A549 treated with dexamethasone at 1 μM for 4 hours (cell line): ENCODE measurements around the gene SMIM3. TPM values are rescaled to one million over a fixed set of nuclear protein-coding genes. Genes with fewer than 3 reads are reported as not detected.

ENCODE experiments used
- total RNA-seq: library from RNA; stranded (reverse); fragments of 200-300 nt; extraction: Qiagen RNA extraction; gene quantifications from 5 replicates; pipeline ENCODE4 v1.2.3, GENCODE V29; 2022

The SMIM3 gene, protein sequence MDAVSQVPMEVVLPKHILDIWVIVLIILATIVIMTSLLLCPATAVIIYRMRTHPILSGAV
- total RNA-seq = 18.6 to 26.2 TPM (median 19.6 TPM) in 5 replicates

DNA sequence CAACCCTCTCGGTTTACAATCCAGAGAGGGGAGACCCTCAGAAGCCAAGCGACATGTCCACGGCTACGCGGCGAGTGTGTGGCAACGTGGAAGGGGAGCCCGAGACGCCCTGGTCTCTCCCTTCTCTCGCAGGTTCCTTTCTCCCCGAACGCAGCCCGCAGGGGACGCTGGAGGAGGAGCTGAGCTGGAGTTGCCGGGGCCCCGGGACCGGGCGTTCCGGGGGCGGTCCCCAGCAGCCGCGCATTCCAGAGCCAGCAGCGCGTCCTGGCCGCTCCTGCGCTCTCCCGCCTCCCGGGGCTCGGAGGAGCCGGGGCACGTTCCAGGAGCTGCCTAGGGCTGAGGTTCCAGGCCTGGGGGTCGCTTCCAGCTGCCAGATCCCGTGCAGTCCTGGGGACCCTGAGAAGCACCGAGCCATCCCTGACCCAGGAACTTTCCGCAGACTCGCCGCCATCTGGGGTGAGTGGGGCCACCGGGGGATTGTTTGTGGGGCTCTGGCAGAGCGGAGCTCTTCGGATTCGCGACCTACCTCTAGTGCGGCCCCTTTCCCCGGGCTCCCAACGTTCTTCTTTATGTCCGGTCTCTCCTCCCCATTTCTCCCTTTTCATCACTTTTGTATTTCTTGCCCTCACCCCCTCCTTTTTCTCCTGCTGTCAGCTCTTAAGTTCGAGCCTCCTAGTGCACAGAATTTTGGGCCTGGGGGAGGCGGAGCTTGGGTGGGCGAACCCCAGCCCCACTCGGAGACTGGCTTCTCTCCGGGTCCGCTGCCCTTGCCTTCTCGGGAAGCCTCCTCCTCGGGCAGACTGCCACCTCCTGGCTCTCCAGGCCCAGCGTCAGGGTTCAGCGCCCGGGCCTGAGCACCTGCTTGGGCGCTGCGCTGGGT, at the start of gene SMIM3:
TSS of gene SMIM3 (plus strand) at position 241 of the 880 bp plus-strand sequence. CDS start 16,684 bp downstream, outside the sequence.

DNA sequence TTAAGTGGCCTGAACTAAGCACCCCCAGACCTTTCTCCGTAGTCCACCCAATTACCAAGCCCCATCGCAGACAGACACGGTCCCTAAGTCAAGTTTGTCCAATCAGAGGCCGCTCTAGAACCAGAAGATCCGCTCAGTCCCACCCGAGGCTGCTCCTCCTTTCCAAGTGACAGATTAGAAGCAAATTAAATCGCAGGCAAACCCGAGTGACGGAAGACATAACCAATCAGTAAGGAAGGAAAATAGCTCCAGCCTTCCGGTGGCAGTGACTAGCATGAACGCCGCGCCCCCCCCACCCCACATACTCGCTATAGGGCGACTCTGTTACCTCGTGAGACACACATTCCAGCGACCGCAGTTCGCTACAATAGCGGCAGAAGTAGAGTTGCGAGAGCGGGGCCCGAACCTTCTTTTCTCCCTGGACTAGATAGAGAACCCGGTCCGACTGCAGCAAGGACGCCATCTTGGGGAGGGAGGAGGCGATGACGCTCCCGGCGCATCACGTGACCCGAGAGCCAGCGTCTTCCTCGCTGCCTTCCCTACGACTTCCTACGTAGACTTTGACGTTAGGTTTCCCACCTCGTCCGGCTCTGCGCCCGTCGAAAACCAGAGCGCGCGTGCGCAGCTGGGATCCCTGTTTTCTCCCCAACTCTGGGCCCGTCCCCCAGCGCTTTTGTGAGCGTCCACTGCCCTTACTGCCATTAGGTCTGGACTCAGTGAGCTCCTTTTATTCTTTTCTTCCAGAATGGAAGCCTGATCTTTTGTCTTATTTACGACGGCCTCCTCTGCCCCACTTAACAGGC, 19.8 kb upstream of the SMIM3 start, which contains the start of gene DCTN4:
TSS of gene DCTN4 (minus strand) at position 487 of the 803 bp plus-strand sequence. CDS start at position 463, 24 bp downstream.

DNA sequence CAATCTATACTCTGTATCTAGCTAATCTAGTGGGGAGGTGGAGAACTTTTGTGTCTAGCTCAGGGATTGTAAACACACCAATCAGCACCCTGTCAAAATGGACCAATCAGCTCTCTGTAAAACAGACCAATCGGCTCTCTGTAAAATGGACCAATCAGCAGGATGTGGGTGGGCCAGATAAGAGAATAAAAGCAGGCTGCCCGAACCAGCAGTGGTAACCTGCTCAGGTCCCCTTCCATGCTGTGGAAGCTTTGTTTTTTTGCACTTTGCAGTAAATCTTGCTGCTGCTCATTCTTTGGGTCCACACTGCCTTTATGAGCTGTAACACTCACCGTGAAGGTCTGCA, 67.7 kb downstream of the SMIM3 start, which contains the start of gene IRGM:
TSS of gene IRGM (plus strand) at position 214 of the 346 bp plus-strand sequence. CDS start 1,603 bp downstream, outside the sequence.

Other genes with a start within 250 kb of the SMIM3 start
- 17.3 to 29.5 TPM (median 26.7 TPM) in 5 replicates for gene SYNPO, start 138.1 kb upstream of the SMIM3 start, total RNA-seq
- 0.02 to 0.18 TPM (median 0.09 TPM) in 4 of 5 replicates, not detected in the other for gene MYOZ3, start 117.5 kb upstream of the SMIM3 start, total RNA-seq
- gene RBM22, start 77.7 kb upstream of the SMIM3 start, total RNA-seq = 45.7 to 53.3 TPM (median 50.9 TPM) in 5 replicates
- gene DCTN4, start 19.7 kb upstream of the SMIM3 start, total RNA-seq = 16.6 to 24.2 TPM (median 20.5 TPM) in 5 replicates
- gene IRGM, start 67.8 kb downstream of the SMIM3 start, total RNA-seq = 0.07 to 0.14 TPM (median 0.09 TPM) in 4 of 5 replicates, not detected in the other
- gene ZNF300, start 126.2 kb downstream of the SMIM3 start, total RNA-seq = 2.4 to 2.7 TPM (median 2.5 TPM) in 5 replicates
- 16.7 to 20.3 TPM (median 17.5 TPM) in 5 replicates for gene GPX3, start 241.8 kb downstream of the SMIM3 start, total RNA-seq